22Rv1 (cell line): ENCODE measurements around the gene TCF4.

Source experiments
- H3K27ac ChIP-seq: fragments of 450-650 bp; 2 replicates; pipeline ENCODE4 v1.5.1; 2017
- CTCF ChIP-seq: fragments of 450-650 bp; IDR thresholded peaks from 2 replicates; pipeline ENCODE4 v1.5.1; 2017; ENCODE audit warnings: mild to moderate bottlenecking
- ZFX ChIP-seq: fragments of 450-650 bp; IDR thresholded peaks from 2 replicates; pipeline ENCODE4 v1.6.1; 2017; ENCODE audit warnings: antibody characterized with exemption, borderline replicate concordance

Gene TCF4

GRCh38 chr18:55398858-55399257, 189.1 kb downstream of the TCF4 start:
- no peak overlapping the region for H3K27ac ChIP-seq
- TF ChIP-seq CTCF (no peak), ZFX (no peak)

GRCh38 chr18:55396979-55397378, 191.0 kb downstream of the TCF4 start:
- no peak for TF ChIP-seq CTCF
- no peak for TF ChIP-seq ZFX
- H3K27ac ChIP-seq: no peak overlapping the region

GRCh38 chr18:55396267-55396905, 191.6 kb downstream of the TCF4 start:
- TF ChIP-seq CTCF: no peak
- no peak for TF ChIP-seq ZFX
- H3K27ac ChIP-seq: no peak overlapping the region

GRCh38 chr18:55395799-55396198, 192.2 kb downstream of the TCF4 start:
- H3K27ac ChIP-seq: no peak overlapping the region
- TF ChIP-seq CTCF (no peak), ZFX (no peak)

- TF ChIP-seq CTCF: no peak
- H3K27ac ChIP-seq: no peak overlapping the region
Measured at GRCh38 chr18:55390898-55391297, 197.1 kb downstream of the TCF4 start.

- TF ChIP-seq ZFX (no peak), CTCF (no peak)
- no peak overlapping the region for H3K27ac ChIP-seq
Measured at GRCh38 chr18:55387139-55387984, 200.6 kb downstream of the TCF4 start.

GRCh38 chr18:55386545-55386944, 201.4 kb downstream of the TCF4 start:
- TF ChIP-seq ZFX: no peak
- no peak for TF ChIP-seq CTCF
- H3K27ac ChIP-seq: no peak overlapping the region
